ENCODE results near the gene ENTPD2.

DNA sequence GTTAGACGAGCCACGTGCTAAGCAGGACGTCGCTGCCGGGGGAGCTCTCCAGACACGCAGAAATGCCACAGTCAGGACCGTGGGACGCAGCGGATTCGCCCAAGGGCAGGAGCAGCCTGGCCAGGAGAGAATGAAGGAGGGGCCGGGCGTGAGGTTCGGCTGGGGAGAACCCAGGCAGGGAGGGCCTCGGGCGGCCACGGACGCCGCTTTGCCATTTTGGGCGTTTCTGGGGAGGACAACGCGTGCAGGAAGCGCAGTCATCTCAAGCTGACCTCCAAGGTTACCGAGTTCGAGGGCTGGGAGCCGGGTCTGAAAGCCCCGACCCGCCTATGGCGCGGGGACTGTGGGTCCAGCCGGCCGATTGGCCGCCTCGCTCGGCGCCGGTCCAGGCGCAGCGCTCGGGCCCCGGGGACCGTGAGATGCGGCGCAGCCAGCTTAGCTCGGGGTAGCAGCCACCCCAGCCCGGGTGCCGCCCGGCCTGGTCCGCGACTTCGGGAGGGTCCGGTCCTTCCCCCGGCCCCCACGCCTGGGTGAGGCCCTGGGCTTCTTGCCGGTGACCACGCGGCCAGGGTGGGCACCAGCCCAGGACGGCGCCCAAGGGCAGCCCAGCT, 32.2 kb upstream of the ENTPD2 start:
- TF ChIP-seq, protein P1, sequence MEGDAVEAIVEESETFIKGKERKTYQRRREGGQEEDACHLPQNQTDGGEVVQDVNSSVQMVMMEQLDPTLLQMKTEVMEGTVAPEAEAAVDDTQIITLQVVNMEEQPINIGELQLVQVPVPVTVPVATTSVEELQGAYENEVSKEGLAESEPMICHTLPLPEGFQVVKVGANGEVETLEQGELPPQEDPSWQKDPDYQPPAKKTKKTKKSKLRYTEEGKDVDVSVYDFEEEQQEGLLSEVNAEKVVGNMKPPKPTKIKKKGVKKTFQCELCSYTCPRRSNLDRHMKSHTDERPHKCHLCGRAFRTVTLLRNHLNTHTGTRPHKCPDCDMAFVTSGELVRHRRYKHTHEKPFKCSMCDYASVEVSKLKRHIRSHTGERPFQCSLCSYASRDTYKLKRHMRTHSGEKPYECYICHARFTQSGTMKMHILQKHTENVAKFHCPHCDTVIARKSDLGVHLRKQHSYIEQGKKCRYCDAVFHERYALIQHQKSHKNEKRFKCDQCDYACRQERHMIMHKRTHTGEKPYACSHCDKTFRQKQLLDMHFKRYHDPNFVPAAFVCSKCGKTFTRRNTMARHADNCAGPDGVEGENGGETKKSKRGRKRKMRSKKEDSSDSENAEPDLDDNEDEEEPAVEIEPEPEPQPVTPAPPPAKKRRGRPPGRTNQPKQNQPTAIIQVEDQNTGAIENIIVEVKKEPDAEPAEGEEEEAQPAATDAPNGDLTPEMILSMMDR (conservative IDR thresholded peaks at IDR 0.05; ENCODE audit: low read depth in 2 of 2), result no peak
- TF ChIP-seq EZH2 (IDR thresholded peaks at IDR 0.05; ENCODE audit: low read depth, unreplicated experiment) (no peak), POLR2AphosphoS5 (IDR thresholded peaks at IDR 0.05; ENCODE audit: low read depth) (no peak), EZH2phosphoT487 (IDR thresholded peaks at IDR 0.05; ENCODE audit: unreplicated experiment) (no peak)
- TF ChIP-seq, protein P2, sequence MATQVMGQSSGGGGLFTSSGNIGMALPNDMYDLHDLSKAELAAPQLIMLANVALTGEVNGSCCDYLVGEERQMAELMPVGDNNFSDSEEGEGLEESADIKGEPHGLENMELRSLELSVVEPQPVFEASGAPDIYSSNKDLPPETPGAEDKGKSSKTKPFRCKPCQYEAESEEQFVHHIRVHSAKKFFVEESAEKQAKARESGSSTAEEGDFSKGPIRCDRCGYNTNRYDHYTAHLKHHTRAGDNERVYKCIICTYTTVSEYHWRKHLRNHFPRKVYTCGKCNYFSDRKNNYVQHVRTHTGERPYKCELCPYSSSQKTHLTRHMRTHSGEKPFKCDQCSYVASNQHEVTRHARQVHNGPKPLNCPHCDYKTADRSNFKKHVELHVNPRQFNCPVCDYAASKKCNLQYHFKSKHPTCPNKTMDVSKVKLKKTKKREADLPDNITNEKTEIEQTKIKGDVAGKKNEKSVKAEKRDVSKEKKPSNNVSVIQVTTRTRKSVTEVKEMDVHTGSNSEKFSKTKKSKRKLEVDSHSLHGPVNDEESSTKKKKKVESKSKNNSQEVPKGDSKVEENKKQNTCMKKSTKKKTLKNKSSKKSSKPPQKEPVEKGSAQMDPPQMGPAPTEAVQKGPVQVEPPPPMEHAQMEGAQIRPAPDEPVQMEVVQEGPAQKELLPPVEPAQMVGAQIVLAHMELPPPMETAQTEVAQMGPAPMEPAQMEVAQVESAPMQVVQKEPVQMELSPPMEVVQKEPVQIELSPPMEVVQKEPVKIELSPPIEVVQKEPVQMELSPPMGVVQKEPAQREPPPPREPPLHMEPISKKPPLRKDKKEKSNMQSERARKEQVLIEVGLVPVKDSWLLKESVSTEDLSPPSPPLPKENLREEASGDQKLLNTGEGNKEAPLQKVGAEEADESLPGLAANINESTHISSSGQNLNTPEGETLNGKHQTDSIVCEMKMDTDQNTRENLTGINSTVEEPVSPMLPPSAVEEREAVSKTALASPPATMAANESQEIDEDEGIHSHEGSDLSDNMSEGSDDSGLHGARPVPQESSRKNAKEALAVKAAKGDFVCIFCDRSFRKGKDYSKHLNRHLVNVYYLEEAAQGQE (IDR thresholded peaks at IDR 0.05; ENCODE audit: unreplicated experiment), result no peak
